GM18505 (cell line): ENCODE data around the gene IQCN.
A peak's percentile ranks its signal among the peaks of the same experiment; 100 is the strongest.

ENCODE experiments used
- ATAC-seq: cut with Tn5 transposase; IDR thresholded peaks from one replicate; pipeline ENCODE4 v1.9.1; 2021; ENCODE audit not compliant: unreplicated experiment
- POLR2A ChIP-seq: IDR thresholded peaks from 4 replicates; pipeline ENCODE4 v1.6.1; 2011; ENCODE audit warnings: borderline replicate concordance; ENCODE audit not compliant: insufficient read depth, insufficient read length; ENCODE audit errors: extremely low read depth

Gene IQCN

GRCh38 chr19:18233224-18233825 lies 40.9 kb downstream of the IQCN start:
- no peak for TF ChIP-seq POLR2A
- ATAC-seq = no peak

- no peak for TF ChIP-seq POLR2A
These were observed 41.6 kb downstream of the IQCN start for GRCh38 chr19:18232540-18233223.

GRCh38 chr19:18231775-18232174 lies 42.5 kb downstream of the IQCN start:
- no peak for TF ChIP-seq POLR2A
- no peak for ATAC-seq

More at GRCh38 chr19:18232540-18233223, 41.6 kb downstream of the IQCN start:
- ATAC-seq = no peak

DNA sequence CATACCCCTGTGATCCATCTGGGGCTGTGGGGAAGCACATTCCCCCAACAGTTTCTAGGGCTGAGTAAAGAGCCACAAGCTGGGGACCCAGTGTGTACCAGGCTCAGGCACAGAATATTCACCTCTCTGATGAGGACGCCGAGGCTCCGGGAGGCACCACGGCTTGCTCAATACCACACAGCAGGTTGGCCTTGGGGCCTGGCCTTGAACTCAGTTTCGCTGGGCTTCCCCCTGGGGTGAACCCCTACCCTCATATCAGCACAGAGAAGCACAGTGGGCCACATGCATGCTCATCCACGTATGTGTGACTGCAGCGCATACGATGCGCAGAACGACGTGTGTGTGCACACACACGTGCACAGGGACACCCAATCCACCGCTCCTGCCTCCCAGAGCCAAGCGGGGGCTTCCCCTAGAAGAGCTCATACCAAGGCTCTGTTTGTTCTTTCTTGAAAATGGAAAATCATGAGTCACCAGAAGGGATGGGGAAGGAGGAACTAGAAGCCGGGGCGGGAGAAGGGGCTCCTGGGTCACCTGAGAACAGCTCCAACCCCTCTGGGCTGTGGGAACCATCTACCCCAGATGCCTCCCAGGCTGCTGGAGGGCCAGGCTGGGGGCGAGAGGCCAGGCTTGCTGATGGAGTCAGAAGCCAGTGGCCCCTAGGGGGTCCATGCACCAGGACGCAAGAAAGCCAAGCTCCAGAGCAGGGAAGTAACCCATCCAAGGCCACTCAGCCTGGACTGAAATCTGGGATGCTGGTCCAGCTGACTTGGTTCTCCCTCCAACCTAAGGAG lies 43.1 kb downstream of the IQCN start:
- no peak for TF ChIP-seq POLR2A
- no peak for ATAC-seq

GRCh38 chr19:18229915-18230314 lies 44.3 kb downstream of the IQCN start:
- no peak for TF ChIP-seq POLR2A
- no peak for ATAC-seq

DNA sequence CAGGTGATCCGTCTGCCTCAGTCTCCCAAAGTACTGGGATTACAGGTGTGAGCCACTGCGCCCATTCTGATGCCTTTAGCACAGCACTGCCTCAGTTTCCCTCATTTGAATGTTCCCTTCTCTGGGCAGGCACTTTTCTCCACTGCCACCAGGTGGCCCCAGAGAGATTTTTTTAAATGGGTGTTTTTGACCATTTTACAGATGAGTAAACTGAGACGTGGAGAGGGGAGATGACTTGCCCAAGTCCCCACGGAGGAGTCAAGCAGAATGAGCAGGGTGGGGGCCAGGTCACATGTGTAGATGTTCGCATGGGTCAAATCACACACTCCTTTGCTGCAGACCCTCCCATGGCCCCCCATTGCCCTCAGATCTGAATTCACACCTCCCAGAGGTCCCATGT lies 44.8 kb downstream of the IQCN start:
- no peak for TF ChIP-seq POLR2A
- no peak for ATAC-seq

GRCh38 chr19:18227781-18228271 lies 46.4 kb downstream of the IQCN start:
- no peak for ATAC-seq
- no peak for TF ChIP-seq POLR2A

DNA sequence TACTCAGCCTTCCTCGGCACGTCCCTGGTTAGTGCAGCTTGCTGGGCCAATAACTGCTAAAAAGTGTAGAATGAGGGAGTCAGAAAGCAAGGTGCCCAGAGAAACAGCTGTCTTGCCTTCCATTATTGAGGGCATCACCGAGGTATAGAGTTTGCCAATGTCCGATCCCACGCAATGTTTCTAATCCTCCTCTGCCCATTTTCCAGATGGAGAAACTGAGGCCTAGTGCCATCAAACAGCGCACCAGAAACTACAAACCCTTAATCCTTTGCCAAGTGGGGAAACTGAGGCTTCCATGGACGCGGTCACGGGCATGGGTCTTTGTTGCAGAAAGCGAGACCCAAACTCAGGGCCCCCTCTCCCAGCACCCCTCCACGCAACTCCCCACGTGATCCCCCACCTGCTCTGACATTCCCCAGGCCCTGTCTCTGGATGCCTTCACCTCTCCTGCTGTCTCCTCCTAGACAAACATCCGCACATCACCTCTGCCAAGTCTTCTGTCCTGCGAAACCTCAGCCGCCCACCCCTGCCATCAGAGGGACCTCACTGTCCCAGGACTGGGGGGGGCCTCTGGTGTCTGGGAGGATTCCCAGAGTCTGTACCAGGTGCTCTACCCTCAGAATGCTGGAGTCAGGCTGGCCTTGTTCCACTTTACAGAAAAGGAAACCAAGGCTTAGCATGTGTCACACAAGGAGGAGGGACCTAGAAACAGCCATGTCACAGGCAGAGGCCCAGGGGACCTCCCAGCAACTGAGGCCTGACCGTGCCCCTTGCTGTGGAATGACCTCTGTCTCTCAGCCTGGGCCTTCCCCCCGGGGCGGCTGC lies 47.1 kb downstream of the IQCN start:
- no peak for TF ChIP-seq POLR2A
- no peak for ATAC-seq

DNA sequence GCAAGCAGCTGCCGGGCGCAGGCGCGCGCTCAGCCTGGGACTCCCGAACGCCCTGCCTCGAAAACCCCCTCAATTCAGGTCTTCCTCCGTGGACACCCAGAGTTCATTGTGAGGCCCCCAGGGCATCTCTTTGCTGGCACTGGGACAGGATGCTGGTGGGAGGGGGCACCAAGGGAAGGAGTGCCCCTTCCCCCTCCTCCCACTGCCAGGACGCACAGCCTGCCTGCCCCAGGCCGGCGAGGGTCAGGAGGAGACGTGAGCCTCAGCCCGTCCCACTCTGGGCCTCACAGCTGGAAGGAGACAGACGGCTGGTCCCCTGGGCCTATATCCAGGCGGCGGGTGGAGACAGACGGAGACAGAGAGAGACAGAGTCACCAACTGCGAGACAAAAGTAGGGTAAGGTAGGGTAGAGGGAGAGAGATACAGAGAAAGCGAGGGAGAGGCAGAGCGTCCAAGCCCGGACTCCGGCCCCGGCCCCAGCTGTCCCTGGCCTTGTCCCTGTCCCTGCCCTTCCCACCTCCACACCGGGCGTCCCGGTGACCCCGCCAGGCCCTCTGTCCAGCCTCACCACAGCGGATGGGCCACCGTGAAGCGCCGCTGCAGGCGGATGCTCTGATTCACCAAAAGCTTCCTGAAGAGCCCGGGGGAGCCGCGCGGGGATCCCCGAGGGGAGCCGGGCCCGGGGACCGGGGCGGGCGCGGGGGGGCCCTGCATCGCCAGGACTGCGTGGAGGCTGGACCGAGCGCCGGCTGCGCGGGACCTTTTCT lies 48.4 kb downstream of the IQCN start, which contains the start of gene PDE4C:
TSS of gene PDE4C (minus strand) at position 737 of the 767 bp plus-strand sequence. CDS start at position 714, 23 bp downstream.
- ATAC-seq = no peak

DNA sequence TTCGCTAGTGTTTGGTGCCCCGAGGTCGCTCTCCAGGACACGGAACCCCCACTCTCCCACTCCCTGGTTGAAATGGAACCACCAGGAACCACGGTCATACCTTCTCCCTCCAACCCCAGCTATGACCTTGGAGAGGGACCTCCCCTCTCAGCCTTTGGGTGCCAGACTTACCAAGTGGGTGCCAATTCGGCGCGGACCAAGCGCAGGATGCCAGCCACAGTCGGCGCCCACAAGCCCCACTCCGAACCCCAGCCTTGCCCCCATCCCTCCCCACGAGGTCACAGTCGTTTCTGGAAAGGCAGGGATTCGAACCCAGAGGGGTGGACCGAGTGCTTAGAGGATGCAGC lies 48.9 kb downstream of the IQCN start:
- ATAC-seq = no peak
- no peak for TF ChIP-seq POLR2A

More for the DNA sequence above, 48.4 kb downstream of the IQCN start, which contains the start of gene PDE4C:
- no peak for TF ChIP-seq POLR2A

GRCh38 chr19:18224525-18225354 lies 49.5 kb downstream of the IQCN start:
- no peak for TF ChIP-seq POLR2A
- peak; percentile 86 for ATAC-seq
